Measurements from ENCODE around the gene GPR179. TPM values are rescaled to one million over a fixed set of nuclear protein-coding genes. Genes with fewer than 3 reads are reported as not detected.
"Not testable (repeated sequence)": the region's sequence is repeated elsewhere in the genome, so short reads cannot be mapped to it uniquely, and the experiment has no call there.

GPR179 gene
- total RNA-seq, 3 donors from 2014 or later, result under 0.01 TPM

DNA sequence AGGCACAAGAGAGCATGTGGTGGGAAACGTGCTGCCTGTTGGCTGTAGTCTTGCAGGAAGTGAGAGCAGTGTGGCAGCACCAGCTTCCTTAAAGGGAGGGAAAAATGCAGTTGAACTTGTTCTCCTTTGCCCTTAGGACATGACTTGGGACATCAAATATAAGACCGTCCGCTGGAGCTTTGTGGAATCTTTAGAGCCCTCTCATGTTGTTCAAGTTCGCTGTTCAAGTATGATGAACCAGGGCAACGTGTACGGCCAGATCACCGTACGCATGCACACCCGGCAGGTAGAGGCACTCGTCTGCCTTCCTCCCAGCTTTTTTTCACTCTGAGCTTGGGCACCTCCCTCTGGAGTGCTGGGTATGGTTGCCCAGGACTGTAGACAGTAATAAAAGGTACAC, 23.3 kb downstream of the GPR179 start:
- Histone ChIP-seq H3K27ac (peak overlapping the region; percentile 81), H3K27me3 (no peaks in the 10 kb centered on the region), H3K9me3 (no peaks in the 10 kb centered on the region), H3K36me3 (no peaks in the 10 kb centered on the region), H3K4me3 (peak overlapping the region in 1 of 3 donors; percentile 7), H3K4me1 (peaks cover 6% of the 10 kb centered on the region in 2 donors)
- intact Hi-C loops (cut with DNase I; ENCODE audit: low total_unique reads), result no loop called here
- peak; percentile 67 to 71 for DNase-seq (ENCODE audit: low spot score in 2 of 2)
- no peak for TF ChIP-seq CTCF (IDR thresholded peaks at IDR 0.05)
- TF ChIP-seq POLR2AphosphoS5 (IDR thresholded peaks at IDR 0.05), result peak; percentile 16 to 75 (median 48)

DNA sequence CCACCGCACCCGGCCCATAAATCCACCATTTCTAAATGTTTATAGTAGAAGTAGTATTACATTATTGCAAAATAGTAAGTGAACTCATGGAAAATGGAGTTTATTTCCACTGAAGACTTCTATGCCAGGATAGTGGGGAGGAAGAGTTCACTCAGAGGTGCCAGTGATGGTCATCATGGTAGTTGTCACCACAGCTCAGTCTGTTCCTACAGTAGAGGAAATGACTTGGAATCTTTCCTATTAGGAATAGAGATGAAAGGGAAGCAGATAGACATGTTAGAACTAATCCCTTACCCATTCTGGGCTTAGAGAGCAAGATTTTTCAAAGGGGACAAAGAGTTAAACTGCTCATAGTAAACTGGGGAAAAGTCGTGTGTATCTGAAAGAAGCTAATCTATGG, 26.7 kb downstream of the GPR179 start:
- no peaks in the 10 kb centered on the region for H3K27me3 ChIP-seq
- H3K27ac ChIP-seq, result no peak overlapping the region
- intact Hi-C loops (cut with DNase I; ENCODE audit: low total_unique reads), result loop anchor here (5.0 kb wide), 1 partner anchor 1710 kb away; no protein-coding TSS in a partner anchor
- H3K4me1 ChIP-seq, result peaks cover 6% of the 10 kb centered on the region in 2 donors
- TF ChIP-seq CTCF (IDR thresholded peaks at IDR 0.05) (no peak), POLR2AphosphoS5 (IDR thresholded peaks at IDR 0.05) (no peak), POLR2A (IDR thresholded peaks at IDR 0.05) (no peak)
- no peak overlapping the region for H3K4me3 ChIP-seq
- no peaks in the 10 kb centered on the region for H3K9me3 ChIP-seq
- no peak for DNase-seq (ENCODE audit: low spot score in 2 of 2)
- H3K36me3 ChIP-seq, result no peaks in the 10 kb centered on the region

- intact Hi-C loops (cut with DNase I; ENCODE audit: low total_unique reads), result loop anchor here (5.0 kb wide), 1 partner anchor 1708 kb away; no protein-coding TSS in a partner anchor
- Histone ChIP-seq H3K4me1 (no peaks in the 10 kb centered on the region), H3K36me3 (no peaks in the 10 kb centered on the region), H3K27ac (no peak overlapping the region), H3K9me3 (no peaks in the 10 kb centered on the region), H3K27me3 (no peaks in the 10 kb centered on the region), H3K4me3 (no peak overlapping the region)
- TF ChIP-seq CTCF (IDR thresholded peaks at IDR 0.05), result no peak
- TF ChIP-seq POLR2A (IDR thresholded peaks at IDR 0.05), result no peak
- no peak for TF ChIP-seq POLR2AphosphoS5 (IDR thresholded peaks at IDR 0.05)
- no peak for DNase-seq (ENCODE audit: low spot score in 2 of 2)
Observed at GRCh38 chr17:38315497-38315896, 28.3 kb downstream of the GPR179 start.

- H3K9me3 ChIP-seq; H3K27me3 ChIP-seq; H3K4me1 ChIP-seq; intact Hi-C loops (cut with DNase I; ENCODE audit: low total_unique reads); H3K36me3 ChIP-seq: not testable (repeated sequence)
- H3K27ac ChIP-seq, result peak within 1 kb of the TSS; percentile 71 to 79
- TF ChIP-seq POLR2AphosphoS5 (IDR thresholded peaks at IDR 0.05), result peak in 2 of 3 donors; percentile 55 to 72
- peak; percentile 94 to 97 for DNase-seq (ENCODE audit: low spot score in 2 of 2)
- peak within 1 kb of the TSS; percentile 43 to 73 (median 54) for H3K4me3 ChIP-seq
Observed at GRCh38 chr17:38296834-38297517, 46.8 kb downstream of the GPR179 start, which contains the start of gene MRPL45. MRPL45 (plus strand) TSS chr17:38297168; CDS start chr17:38297184, 16 bp downstream.

DNA sequence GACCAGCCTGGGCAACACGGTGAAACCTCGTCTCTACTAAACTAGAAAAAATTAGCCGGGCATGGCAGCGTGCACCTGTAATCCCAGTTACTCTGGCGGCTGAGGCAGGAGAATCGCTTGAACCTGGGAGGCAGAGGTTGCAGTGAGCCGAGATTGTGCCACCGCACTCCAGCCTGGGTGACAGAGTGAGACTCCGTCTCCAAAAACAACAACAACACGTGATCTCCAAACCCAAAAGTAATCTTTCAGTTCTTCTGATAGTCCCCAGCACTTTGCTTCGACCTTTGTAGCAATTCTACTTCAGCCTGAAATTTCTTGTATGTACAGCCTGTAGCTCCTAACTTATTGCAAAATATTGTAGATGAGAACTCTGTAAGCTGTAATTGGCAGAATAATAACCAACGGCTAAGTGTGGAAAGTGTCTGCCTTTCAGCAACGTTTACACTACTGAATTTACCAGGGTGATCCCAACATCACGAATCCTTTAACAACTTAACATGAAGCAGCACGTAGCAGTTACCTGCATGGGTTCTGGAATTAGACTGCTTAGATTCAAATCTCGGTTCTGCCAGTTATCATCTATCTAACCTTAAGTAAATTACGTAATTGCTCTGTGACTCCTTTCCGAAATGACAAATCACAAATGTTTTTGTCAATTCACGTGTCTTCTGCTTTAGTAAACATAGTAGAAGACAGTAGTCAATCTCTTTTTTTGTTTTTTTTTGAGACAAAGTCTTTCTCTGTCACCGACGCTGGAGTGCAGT, 48.0 kb downstream of the GPR179 start:
- H3K27me3 ChIP-seq; H3K9me3 ChIP-seq; H3K36me3 ChIP-seq; DNase-seq (ENCODE audit: low spot score in 2 of 2); intact Hi-C loops (cut with DNase I; ENCODE audit: low total_unique reads); H3K4me1 ChIP-seq: not testable (repeated sequence)
- Histone ChIP-seq H3K27ac (peak overlapping the region; percentile 71), H3K4me3 (peak overlapping the region in 2 of 3 donors; percentile 54 to 73)

- H3K36me3 ChIP-seq; DNase-seq (ENCODE audit: low spot score in 2 of 2); H3K9me3 ChIP-seq; H3K4me1 ChIP-seq; H3K4me3 ChIP-seq; H3K27me3 ChIP-seq; intact Hi-C loops (cut with DNase I; ENCODE audit: low total_unique reads); H3K27ac ChIP-seq: not testable (repeated sequence)
Observed at GRCh38 chr17:38289760-38290159, 54.0 kb downstream of the GPR179 start.

Data from breast epithelium (tissue), 4 donors.